Suprapubic skin (tissue), 4 donors: ENCODE results near the gene SERINC2. TPM values are rescaled to one million over a fixed set of nuclear protein-coding genes. Genes with fewer than 3 reads are reported as not detected.

Experiments
- DNase-seq, 2 donors: peaks; one replicate each; pipeline ENCODE4 v3.0.0-alpha.2; 2019; ENCODE audit warnings: low spot score in 2 of 2
- H3K27ac ChIP-seq: fragments of 200-600 bp; sonication (generic); one replicate; pipeline ENCODE4 v1.5.1; 2019
- H3K27me3 ChIP-seq: fragments of 200-600 bp; sonication (generic); one replicate; pipeline ENCODE4 v1.5.1; 2019
- H3K36me3 ChIP-seq: fragments of 200-600 bp; sonication (generic); one replicate; pipeline ENCODE4 v1.5.1; 2019
- H3K4me1 ChIP-seq: fragments of 200-600 bp; sonication (generic); one replicate; pipeline ENCODE4 v1.5.1; 2019
- H3K4me3 ChIP-seq: fragments of 200-600 bp; sonication (generic); one replicate; pipeline ENCODE4 v1.5.1; 2019; ENCODE audit warnings: mild to moderate bottlenecking
- H3K9me3 ChIP-seq: fragments of 200-600 bp; sonication (generic); one replicate; pipeline ENCODE4 v1.5.1; 2019
- CTCF ChIP-seq, 2 donors: fragments of 200-600 bp in 1 of 2; fragments of 450-650 bp in 1 of 2; sonication (generic) in 1 of 2; IDR thresholded peaks; one replicate each; pipeline ENCODE4 v1.5.1; 2016 to 2019; ENCODE audit warnings: antibody characterized with exemption in 2 of 2, mild to moderate bottlenecking in 1 of 2, moderate library complexity in 1 of 2
- EP300 ChIP-seq: sonication (generic); formaldehyde crosslinking; IDR thresholded peaks from one replicate; pipeline ENCODE4 v1.6.1; 2017; ENCODE audit warnings: antibody characterized with exemption
- POLR2A ChIP-seq, 2 donors: fragments of 450-650 bp; IDR thresholded peaks; one replicate each; pipeline ENCODE4 v1.6.1; 2017; ENCODE audit warnings: antibody characterized with exemption in 2 of 2, mild to moderate bottlenecking in 2 of 2, moderate library complexity in 2 of 2
- POLR2AphosphoS5 ChIP-seq, 3 donors: sonication (generic); formaldehyde crosslinking; IDR thresholded peaks; one replicate each; pipeline ENCODE4 v1.6.1; 2017; ENCODE audit warnings: antibody characterized with exemption in 3 of 3
- WGBS: methylation state at CpG from one replicate; pipeline ENCODE4 v1.1.5; 2018; 5-methylcytosine and 5-hydroxymethylcytosine counted together
- total RNA-seq, 4 donors: library from RNA; depleted of rRNA; stranded (reverse); fragments of >200 nt; gene quantifications; one replicate each; pipeline ENCODE4 v1.1.0, GENCODE V29; 2016

The SERINC2 gene
- total RNA-seq, 4 donors from 2014 or later, result 52.9 to 95.6 (median 68.3) TPM

GRCh38 chr1:31410871-31411270, 2.1 kb upstream of the SERINC2 start:
- H3K4me1 ChIP-seq, result peaks cover 19% of the 10 kb centered on the region
- no peak for TF ChIP-seq CTCF (IDR thresholded peaks at IDR 0.05)
- TF ChIP-seq EP300, result no peak
- TF ChIP-seq POLR2A (IDR thresholded peaks at IDR 0.05), result no peak
- H3K9me3 ChIP-seq, result no peaks in the 10 kb centered on the region
- H3K27me3 ChIP-seq, result no peaks in the 10 kb centered on the region
- no peaks in the 10 kb centered on the region for H3K36me3 ChIP-seq
- no peak overlapping the region for H3K27ac ChIP-seq
- 92% methylated on average over 4 of the region's 4 CpGs for WGBS
- H3K4me3 ChIP-seq, result no peak overlapping the region
- no peak for DNase-seq

- Histone ChIP-seq H3K27me3 (no peaks in the 10 kb centered on the region), H3K9me3 (no peaks in the 10 kb centered on the region), H3K27ac (no peak overlapping the region), H3K4me3 (no peak overlapping the region), H3K36me3 (no peaks in the 10 kb centered on the region), H3K4me1 (peaks cover 33% of the 10 kb centered on the region)
- DNase-seq, result no peak
- TF ChIP-seq EP300 (no peak), POLR2AphosphoS5 (IDR thresholded peaks at IDR 0.05) (no peak), POLR2A (IDR thresholded peaks at IDR 0.05) (no peak), CTCF (IDR thresholded peaks at IDR 0.05) (no peak)
- 83% methylated on average over 2 of the region's 2 CpGs for WGBS
These were observed 808 bp upstream of the SERINC2 start for GRCh38 chr1:31412205-31412604.

- Histone ChIP-seq H3K9me3 (no peaks in the 10 kb centered on the region), H3K27ac (peak overlapping the region; percentile 80), H3K4me1 (peaks cover 37% of the 10 kb centered on the region), H3K36me3 (no peaks in the 10 kb centered on the region), H3K27me3 (no peaks in the 10 kb centered on the region), H3K4me3 (peak overlapping the region; percentile 73)
- WGBS, result 3% methylated on average over 21 of the region's 54 CpGs
- DNase-seq, result peak; percentile 85 to 92
- TF ChIP-seq POLR2A (IDR thresholded peaks at IDR 0.05) (no peak), POLR2AphosphoS5 (IDR thresholded peaks at IDR 0.05) (no peak), CTCF (IDR thresholded peaks at IDR 0.05) (no peak), EP300 (no peak)
These were observed 490 bp downstream of the SERINC2 start for GRCh38 chr1:31413405-31414001.

- TF ChIP-seq POLR2A (IDR thresholded peaks at IDR 0.05) (no peak), CTCF (IDR thresholded peaks at IDR 0.05) (no peak), POLR2AphosphoS5 (IDR thresholded peaks at IDR 0.05) (no peak), EP300 (no peak)
- Histone ChIP-seq H3K27ac (peak overlapping the region; percentile 4), H3K27me3 (no peaks in the 10 kb centered on the region), H3K36me3 (no peaks in the 10 kb centered on the region), H3K9me3 (no peaks in the 10 kb centered on the region), H3K4me3 (peak overlapping the region; percentile 73), H3K4me1 (peaks cover 37% of the 10 kb centered on the region)
- no peak for DNase-seq
- whole genome bisulfite sequencing, result 66% methylated on average over 4 of the region's 4 CpGs
These were observed 2.0 kb downstream of the SERINC2 start for GRCh38 chr1:31414980-31415370.

- WGBS, result 100% methylated on average over 1 of the region's 2 CpGs
- no peaks in the 10 kb centered on the region for H3K36me3 ChIP-seq
- no peak for TF ChIP-seq EP300
- TF ChIP-seq POLR2A (IDR thresholded peaks at IDR 0.05), result no peak
- TF ChIP-seq CTCF (IDR thresholded peaks at IDR 0.05), result no peak
- no peak for TF ChIP-seq POLR2AphosphoS5 (IDR thresholded peaks at IDR 0.05)
- H3K27me3 ChIP-seq, result no peaks in the 10 kb centered on the region
- no peaks in the 10 kb centered on the region for H3K9me3 ChIP-seq
- H3K4me1 ChIP-seq, result peaks cover 37% of the 10 kb centered on the region
- no peak for DNase-seq
- no peak overlapping the region for H3K27ac ChIP-seq
- H3K4me3 ChIP-seq, result no peak overlapping the region
These were observed 2.6 kb downstream of the SERINC2 start for GRCh38 chr1:31415658-31416057.
